Stimulated activated CD4-positive, alpha-beta T cell treated with anti-CD3 and anti-CD28 coated beads, Interleukin-15, amount 100 ng/mL, for 1 hour (primary cell): ENCODE measurements around the gene SH3RF1.

ENCODE experiments used
- DNase-seq, 2 donors: peaks; one replicate each; pipeline ENCODE4 v3.0.0-alpha.2; 2020; ENCODE audit warnings: low read depth in 1 of 2, low spot score in 1 of 2

SH3RF1 gene

GRCh38 chr4:169252339-169253112 lies 18.2 kb downstream of the SH3RF1 start:
- no peak for DNase-seq

- DNase-seq: no peak
Measured at GRCh38 chr4:169251291-169252235, 19.2 kb downstream of the SH3RF1 start.

GRCh38 chr4:169250796-169251195 lies 20.0 kb downstream of the SH3RF1 start:
- no peak for DNase-seq

GRCh38 chr4:169249999-169250398 lies 20.8 kb downstream of the SH3RF1 start:
- no peak for DNase-seq

- no peak for DNase-seq
Measured at GRCh38 chr4:169249214-169249973, 21.4 kb downstream of the SH3RF1 start.

- no peak for DNase-seq
Measured at GRCh38 chr4:169248645-169249044, 22.1 kb downstream of the SH3RF1 start.

- DNase-seq: no peak
Measured at GRCh38 chr4:169246957-169247396, 23.8 kb downstream of the SH3RF1 start.

- DNase-seq: no peak
Measured at GRCh38 chr4:169246279-169246678, 24.5 kb downstream of the SH3RF1 start.

- no peak for DNase-seq
Measured at GRCh38 chr4:169245061-169245460, 25.7 kb downstream of the SH3RF1 start.

GRCh38 chr4:169243825-169244609 lies 26.7 kb downstream of the SH3RF1 start:
- no peak for DNase-seq

GRCh38 chr4:169241464-169241863 lies 29.3 kb downstream of the SH3RF1 start:
- no peak for DNase-seq

- DNase-seq: no peak
Measured at GRCh38 chr4:169239221-169239905, 31.4 kb downstream of the SH3RF1 start.

- DNase-seq: no peak
Measured at GRCh38 chr4:169238445-169238844, 32.3 kb downstream of the SH3RF1 start.

- no peak for DNase-seq
Measured at GRCh38 chr4:169236873-169237626, 33.7 kb downstream of the SH3RF1 start.

GRCh38 chr4:169236078-169236477 lies 34.7 kb downstream of the SH3RF1 start:
- DNase-seq: no peak

GRCh38 chr4:169234137-169234855 lies 36.5 kb downstream of the SH3RF1 start:
- no peak for DNase-seq

- DNase-seq: no peak
Measured at GRCh38 chr4:169233691-169234090, 37.1 kb downstream of the SH3RF1 start.

GRCh38 chr4:169231647-169232262 lies 39.0 kb downstream of the SH3RF1 start:
- no peak for DNase-seq
